ENCODE results near the gene TP53TG3F. TPM values are rescaled to one million over a fixed set of nuclear protein-coding genes. Genes with fewer than 3 reads are reported as not detected.

The TP53TG3F gene
- not detected for total RNA-seq

DNA sequence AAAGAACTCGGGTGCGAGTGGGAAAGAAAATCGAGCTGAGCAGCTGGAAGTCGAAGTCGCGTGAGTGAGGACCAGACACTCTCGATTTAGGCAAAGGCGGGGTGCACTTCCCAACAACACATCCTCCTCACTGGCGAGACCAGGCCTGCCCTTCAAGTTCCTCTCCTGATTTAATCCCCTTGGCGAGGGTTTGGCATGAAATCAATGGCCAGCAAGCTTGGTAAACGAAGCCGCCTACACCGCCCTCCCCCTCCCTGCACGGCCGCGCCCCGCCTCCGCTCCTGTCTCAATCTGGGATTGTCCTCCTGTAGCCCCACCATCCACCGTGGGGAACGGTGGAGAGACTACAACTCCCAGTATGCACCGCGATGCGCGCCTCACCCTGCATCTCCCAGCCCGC, at the start of gene TP53TG3F:
Gene TP53TG3F (plus strand): TSS at position 301 of the 400 bp plus-strand sequence. CDS start 68 bp downstream, at position 369.

Small RNA genes within 50 kb of the gene (small RNA-seq; reads per million reads assigned to genes)
- gene AC136944.5 (ENCODE audit: low replicate concordance) (not detected), gene AC136944.6 (ENCODE audit: low replicate concordance) (not detected)

Other genes starting within 250 kb of the TP53TG3F start
- gene TP53TG3E, start 155.3 kb upstream of the TP53TG3F start, total RNA-seq: not detected
- not detected for gene TP53TG3B, start 98.8 kb upstream of the TP53TG3F start, total RNA-seq